GM18511 (cell line): Measurements from ENCODE around the gene DCAF7.

Experiments used
- ATAC-seq: cut with Tn5 transposase; IDR thresholded peaks from one replicate; pipeline ENCODE4 v1.9.1; 2021; ENCODE audit warnings: mild to moderate bottlenecking, moderate library complexity; ENCODE audit not compliant: unreplicated experiment

DCAF7 gene

DNA sequence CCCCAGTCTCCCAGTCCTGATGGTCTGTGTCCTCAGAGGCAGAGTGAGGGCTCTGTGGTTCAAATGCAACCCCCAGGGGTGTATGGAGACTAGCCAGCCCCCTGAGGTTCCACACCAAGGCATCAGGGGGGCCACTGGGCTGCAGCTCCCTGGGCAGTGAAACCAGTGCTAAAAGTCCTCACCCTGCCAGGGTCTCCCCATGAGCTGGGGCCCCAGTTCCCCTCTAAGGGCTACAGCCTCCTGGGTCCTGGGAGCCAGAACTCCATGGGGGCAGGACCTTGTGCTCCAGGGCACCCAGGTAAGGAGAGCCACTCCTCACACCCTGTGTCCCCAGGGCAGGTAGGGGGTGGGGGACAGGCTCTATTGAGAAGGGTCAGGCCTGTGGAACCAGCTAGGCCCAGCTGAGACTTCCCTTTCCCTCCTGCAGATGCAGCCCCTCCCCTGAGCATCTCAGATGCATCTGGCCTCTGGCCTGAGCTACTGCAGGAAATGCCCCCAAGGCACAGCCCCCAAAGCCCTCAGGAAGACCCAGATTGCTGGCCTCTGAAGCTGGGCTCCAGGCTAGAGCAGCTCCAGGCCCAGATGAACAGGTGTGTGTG lies 6.4 kb upstream of the DCAF7 start:
- no peak for ATAC-seq

DNA sequence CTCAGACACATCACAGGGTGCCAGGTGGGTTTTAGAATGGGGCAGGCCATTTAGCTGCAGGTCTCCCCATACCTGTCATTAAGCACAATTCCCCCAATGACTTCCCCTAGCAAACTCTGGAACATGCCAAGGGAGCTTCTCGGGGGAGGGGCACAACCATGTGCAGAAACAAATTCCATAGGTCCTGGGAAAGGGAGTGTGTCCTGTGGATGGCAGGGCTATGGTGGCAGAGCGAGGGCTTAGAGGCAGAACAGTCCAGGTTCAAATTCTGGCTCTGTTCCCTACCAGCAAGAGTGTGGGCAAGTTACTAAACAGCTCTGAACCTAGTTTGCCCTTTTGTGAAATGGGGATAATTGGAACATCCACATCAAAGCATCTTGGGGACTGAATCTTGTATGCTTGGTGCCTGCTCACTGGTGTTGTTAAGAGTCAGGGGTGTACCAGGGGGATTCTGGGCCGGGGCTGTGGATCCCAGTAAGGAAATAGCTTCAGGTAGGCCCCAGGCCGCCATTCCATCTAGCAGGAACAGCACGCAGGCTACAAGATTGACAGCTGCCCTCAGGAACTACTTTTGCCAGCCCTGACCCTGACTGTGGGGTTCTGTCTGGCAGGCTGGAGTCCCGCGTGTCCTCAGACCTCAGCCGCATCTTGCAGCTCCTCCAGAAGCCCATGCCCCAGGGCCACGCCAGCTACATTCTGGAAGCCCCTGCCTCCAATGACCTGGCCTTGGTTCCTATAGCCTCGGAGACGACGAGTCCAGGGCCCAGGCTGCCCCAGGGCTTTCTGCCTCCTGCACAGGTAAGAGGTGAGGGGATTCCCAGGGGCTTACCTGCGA lies 5.6 kb upstream of the DCAF7 start:
- ATAC-seq = no peak

DNA sequence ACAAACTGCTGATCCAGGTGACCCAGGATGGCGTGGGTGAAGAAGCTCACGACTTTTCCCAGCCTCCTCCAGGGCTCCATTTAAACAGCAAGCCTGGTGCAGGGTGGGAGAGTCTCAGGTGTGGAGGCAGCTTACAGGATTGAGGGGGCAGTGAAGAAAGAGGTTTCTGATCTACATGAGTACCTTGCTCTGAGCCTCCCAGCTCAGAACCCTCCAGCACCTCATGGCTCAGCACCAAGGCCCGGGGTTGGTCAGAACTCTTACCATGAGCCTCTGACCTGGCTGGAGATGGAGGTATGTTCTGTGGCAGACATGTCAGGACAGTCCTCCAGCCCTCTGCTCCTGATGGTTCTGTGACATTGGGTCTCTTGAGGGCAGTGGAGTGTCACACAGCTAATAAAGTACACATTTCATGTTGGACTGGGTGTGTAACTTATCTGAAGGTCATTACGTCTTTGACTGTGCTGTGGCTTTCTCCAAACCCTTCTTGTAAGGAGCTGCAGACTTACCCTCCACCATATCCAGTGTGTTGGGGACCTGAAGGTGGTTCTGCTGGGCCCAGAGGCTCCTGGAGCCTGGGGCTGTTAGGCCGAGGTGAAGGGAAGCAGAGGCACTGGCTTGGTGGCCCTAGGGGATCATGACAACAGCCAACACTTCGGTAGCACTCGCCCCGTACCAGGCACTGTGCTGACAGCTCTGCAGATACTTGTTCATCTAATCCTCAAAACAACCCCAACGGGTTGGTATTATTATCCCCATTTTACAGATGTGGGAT lies 3.8 kb upstream of the DCAF7 start:
- ATAC-seq = no peak

DNA sequence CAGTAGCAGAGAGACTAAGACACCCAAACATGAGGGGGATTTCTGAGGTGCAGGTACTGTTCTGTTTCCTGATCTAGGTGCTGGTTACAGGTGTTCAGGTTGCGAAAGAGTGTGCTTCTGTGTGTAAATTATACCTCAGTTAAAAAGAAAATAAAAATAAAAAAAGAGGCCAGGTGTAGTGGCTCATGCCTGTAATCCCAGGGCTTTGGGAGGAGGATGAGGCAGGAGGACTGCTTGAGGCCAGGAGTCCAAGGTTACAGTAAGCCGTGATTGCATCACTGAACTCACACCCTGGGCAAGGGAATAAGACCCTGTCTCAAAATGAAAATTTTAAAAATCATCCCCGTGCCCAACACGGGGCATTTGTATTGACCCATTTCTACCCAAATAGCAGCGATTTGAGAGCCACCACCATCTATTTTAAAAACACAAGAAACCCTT lies 3.2 kb upstream of the DCAF7 start:
- no peak for ATAC-seq

DNA sequence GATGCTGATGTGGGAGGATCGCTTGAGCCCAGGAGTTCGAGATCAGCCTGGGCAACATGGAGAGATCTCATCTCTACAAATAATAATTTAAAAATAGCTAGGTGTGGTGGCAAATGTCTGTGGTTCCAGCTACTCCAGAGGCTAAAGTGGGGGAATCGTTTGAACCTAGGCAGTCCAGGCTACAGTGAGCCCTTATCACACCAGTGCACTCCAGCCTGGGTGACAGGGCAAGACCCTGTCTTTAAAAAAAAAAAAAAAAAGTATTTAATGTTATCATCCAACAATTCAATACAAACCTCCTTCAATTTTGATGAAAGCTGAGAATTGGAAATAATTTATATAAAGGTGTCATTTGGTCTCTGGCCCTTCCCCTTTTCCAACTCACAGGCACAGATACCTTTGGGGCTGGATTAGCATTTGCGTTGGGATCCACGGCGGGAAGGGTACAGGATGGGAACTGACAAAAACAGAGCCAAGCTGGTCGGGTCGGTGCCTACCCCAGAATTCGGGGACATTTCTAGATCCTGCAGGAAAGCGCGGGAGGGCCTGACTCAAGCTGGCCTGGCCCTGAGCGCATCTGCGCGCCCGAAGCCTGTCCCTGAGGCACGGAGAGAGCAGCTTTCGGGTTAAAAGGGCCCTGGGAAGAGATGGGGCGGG lies 860 bp upstream of the DCAF7 start:
- peak; percentile 25 for ATAC-seq

DNA sequence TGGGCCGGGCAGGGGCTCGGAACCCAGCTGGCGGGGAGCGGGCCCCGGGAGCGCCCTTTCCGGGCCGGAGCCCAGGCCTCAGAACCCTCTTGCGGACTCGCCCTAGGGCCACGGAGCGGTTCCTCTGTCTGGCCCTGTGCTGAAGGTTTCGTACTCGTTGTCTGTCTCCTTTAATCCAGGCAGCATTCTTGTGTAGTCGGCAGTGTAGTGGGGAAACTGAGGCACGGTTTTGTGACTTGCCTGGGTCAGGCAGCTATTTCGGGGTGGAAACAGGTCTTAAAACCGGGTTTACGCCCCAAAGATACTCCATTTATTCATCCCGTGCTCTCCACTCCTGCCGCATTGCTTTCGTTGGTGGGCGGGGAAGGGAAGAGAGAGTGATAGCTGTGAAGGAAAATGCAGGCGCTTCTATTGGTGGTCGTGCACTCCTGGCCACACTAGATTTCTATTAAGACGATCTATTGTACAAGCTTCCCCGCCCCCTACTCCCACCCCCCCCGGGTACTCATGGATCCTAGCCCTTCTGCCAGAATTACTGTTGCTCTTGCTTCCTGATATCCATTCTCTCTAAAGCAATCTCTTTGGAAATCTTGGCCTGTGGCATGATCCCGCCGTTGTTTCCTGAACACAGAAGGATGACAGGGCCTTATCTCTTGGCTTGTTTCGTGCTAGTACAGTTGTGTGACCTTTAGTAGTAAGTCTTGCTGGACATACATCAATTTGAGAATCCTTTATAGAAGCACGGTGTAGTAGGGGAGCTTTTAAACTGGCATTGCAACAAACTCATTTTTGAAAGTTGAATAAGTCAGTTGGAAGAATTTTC lies 751 bp downstream of the DCAF7 start:
- peak; percentile 2 for ATAC-seq

DNA sequence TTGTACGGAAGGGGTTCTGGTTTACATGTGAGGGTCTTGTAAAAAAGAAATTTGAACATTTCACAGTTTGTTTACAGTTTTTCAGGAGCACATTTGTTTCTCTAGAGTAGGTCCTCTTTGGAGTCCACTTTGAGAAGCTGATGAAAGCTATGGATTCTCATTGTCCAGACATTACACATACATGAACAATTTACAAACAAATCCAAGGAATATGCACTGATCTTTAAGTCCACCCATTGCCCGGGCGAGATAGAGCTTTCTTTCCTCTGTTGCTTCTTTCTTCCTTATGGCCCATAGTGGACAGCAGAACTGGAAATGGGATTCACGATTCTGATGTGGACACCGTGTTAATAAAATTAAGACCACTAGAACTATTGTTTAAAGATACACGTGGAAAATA lies 1.9 kb downstream of the DCAF7 start:
- no peak for ATAC-seq

DNA sequence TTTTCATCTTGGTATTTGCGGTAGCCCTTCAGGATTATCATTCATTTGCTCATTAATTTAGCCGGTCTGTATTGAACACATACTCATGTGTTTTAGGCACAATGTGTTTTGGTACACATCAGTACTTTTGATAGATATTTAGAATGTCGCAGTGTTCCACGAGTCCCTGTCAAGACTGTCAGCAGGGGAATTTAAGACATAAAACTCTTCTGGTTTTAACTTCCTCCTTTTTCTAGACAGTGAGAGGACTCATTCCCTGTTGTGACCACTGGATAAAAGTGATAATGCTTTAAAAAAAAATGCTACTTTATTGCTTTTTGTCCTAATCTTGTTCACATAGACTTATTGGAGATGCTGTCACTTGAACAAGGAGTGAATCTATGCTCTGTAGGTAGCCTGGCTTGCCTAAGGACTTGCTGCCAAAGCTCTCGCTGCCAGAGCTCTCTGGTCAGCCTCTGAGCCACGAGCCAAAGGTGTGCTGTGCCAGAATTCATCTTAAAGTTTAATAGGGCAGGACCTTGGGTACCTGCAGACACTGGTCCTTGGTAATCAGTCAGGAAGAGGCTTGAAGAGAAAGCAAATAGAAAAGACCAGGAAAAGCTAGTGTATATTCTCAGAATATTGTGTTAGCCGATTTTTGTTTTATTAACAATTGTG lies 5.4 kb downstream of the DCAF7 start:
- ATAC-seq = no peak

DNA sequence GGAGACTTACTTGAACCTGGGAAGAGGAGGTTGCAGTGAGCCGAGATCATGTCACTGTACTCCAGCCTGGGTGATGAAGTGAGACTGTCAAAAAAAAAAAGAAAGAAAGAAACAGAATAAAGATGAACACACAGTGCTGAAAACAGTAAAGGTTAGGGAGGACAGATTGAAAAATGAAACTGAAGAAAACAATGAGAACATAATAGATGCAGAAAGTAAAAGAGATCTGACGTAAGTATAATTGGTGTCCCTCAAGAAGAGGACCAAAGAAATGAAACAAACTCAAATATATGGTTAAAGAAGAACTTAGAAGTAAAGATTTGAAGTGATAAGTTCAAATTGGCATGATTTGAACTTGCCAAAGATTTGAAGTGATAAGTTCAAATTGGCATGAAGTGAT lies 7.1 kb downstream of the DCAF7 start:
- no peak for ATAC-seq

DNA sequence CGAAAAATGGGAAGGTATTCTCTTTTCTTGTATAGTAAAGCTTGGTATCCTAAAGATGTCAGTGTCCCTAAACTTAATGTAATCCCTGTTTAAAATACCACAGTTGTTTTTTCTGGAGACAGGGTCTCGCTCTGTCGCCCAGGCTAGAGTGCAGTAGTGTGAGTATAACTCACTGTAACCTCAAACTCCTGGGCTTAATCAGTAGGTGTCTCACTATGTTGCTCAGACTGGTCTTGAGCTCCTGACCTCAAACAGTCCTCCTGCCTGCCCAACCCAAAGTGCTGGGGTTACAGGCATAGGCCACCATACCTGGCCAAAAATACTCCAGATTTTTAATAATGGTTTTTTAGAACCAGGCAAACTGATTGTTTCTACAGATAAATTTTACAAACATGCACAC lies 8.2 kb downstream of the DCAF7 start:
- no peak for ATAC-seq

DNA sequence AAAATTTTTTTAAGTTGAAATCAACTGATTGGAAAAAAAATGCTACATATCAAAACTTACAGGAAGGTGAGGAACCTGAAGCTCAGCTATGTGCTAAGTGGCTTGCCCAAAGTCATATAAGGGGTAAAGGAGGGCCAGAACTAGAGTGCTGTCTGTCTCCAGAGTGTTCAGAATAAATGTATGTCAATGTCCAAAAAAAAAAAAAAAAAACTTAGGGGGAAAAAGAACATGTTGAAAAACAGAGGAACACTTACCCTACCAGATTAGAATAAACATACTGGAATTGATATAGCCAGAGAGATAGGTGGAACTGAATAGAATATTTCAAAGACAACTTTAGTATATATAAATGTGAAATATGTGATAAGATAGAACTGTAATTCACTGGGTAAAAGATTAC lies 11.5 kb downstream of the DCAF7 start:
- ATAC-seq = no peak

DNA sequence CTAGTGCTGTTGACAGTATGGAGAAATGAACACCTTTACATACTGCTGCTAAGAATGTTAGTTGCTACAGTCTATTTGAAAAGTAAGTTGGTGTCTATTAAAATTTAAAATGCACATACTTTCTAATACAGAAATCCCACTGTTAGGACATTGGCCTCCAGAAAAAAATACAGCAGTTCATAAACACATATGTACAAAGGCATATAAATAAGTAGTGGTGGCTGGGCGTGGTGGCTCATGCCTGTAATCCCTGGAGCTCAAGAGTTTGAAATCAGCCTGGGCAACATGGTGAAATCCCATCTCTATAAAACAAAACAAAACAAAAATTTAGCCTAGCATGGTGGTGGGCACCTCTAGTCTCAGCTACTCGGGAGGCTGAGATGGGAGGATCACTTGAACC lies 13.1 kb downstream of the DCAF7 start:
- ATAC-seq = no peak

DNA sequence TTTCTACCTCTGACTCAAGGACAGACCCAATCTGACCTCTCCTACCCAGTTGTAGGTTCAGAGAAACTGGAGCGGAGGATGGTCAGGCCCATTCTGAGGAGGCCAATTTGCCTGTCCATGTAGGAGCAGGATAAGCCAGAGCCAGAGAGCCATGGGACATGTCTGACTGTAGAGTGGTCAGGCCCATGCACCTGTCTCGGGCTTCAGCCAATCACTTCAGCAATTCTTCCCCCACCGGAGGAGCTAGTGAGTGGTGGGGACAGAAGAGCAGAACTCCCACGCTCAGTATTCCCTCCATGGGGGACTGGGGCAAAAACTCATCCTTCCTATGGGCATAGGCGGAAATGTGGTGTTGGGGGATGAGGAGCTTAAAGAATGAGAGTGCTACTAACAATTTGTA lies 14.3 kb downstream of the DCAF7 start:
- ATAC-seq = no peak

DNA sequence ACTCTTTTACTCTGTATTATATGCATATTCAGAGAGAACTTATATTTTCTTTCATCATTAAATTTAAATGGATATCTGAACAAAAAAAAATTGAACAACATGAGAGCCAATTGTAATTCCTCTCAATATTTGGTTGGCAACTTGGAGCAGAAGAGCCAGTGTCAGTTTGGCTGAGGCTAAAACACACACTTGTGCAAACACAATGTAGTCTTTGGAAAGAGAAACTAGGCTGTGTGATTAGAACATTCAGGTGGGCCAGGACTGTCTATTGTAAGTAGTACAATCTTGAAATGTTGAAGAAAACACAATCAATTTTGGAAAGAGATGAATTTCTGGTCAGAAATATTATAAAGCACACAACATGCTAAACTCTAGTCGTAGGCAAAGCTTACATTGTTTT lies 17.0 kb downstream of the DCAF7 start:
- no peak for ATAC-seq

DNA sequence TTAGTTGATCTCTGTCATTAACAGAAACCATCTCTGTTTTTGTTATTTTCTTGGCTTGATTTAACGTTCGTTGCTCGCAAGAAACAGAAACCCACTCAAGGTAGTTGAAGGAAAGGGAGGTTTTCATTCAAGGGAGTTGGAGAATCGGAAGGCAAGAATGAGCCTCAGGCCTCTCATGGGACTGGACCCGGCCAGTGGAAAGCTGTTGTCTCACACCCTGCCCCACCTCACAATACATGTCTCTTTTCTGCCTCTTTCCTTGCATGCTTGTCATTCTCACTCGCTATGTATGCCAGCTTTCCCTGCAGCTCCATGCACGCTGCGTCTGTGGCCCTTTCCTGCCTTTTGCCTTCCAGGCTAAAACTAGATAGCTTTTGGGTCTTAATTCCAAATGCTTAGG lies 18.3 kb downstream of the DCAF7 start:
- ATAC-seq = no peak

DNA sequence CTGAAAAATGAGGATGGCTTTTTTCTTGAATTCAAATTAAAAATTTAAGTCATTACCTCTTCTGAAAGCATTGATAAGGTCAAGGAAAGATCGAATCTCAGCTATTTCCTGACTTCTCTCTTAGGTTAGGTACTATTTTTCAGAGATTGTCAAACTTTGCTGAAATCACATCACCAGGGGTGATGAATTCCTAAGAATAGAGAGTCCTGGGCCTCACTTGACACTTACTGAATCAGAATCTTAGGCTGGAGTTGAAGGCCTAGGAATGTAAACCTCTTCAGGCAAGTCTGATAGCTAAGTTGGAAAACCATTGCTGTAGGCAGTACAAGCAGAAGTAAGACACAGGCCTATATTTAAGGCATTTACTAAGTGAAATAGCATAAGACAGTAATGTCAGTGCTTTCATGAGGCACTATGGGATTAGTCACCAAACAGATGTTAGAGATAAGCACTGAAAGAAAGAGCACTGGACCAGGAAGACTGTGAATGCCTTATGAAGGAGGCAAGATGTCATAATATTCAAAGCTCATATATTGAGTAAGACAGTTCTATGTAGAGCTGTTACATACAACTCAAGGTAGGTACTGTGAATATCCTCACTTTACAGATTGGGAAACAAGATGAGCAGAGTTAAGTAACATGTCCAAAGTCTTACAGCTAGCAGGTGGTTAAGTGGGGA lies 21.5 kb downstream of the DCAF7 start:
- no peak for ATAC-seq

DNA sequence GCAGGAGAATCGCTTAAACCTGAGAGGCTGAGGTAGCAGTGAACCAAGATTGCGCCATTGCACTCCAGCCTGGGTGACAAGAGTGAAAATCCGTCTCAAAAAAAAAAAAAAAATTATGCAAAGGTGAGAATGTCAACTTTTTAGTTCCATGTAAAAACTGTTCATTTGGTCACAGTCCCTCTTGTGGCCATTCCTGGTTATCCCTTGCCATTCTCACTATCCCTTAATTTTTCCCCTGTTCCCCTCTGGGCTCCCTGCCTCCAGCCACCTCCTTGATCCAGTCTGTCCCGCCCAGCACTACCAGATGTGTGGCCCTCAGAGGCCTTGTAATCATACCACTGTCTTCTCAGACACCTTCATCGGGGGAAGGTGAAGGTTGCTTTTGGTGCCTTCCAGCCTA lies 23.4 kb downstream of the DCAF7 start:
- no peak for ATAC-seq

DNA sequence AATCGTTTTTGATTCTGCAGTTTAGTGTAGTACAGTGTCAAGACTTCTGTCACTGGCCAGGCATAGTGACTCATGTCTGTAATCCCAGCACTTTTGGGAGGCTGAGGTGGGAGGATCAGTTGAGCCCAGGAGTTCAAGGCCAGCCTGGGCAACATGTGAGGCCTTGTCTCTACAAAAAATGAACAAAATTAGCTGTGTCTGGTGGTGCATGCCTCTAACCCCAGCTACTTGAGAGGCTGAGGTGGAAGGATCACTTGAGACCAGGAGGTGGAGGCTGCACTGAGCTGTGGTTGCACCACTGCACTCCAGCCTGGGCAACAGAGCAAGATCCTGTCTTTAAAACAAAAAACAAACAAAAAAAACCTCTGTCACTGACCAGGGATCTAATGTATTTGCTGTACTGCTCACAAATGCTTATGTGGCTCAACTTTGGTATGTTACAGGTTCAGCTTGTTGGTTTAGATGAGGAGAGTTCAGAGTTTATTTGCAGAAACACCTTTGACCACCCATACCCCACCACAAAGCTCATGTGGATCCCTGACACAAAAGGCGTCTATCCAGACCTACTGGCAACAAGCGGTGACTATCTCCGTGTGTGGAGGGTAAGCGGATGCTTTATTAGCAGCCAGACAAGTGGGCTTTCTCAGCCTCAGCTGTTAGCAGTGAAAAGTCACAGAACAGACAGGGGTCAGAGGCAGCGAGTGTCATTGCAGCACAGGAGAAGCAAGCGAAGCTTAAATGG lies 27.9 kb downstream of the DCAF7 start:
- no peak for ATAC-seq

DNA sequence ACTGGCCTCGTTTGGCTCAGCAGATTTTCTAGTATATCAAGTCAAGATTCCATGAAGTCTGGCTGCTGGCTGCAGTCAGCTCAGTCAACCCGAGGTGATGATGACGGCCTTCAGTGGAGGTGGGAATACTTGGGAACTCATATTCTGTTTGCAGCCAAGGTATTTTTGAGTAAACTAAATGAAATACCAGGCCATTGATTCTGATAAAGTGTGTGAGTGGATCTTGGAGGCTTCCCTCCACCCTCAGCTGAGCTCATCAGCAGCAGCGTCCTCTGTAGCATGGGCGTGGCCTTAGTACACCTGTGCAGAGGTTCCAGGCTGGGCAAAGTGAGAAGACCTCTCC lies 28.5 kb downstream of the DCAF7 start:
- no peak for ATAC-seq
